NCI-H187 treated with DMSO at 0.1 percent for 48 hours (cell line): ENCODE measurements around the gene RHAG.
"Not testable (repeated sequence)": the region's sequence is repeated elsewhere in the genome, so short reads cannot be mapped to it uniquely, and the experiment has no call there.

Source experiments
- DNase-seq: peaks from one replicate; lab custom pipeline; 2025; lab: John Stamatoyannopoulos, UW

Gene RHAG

DNA sequence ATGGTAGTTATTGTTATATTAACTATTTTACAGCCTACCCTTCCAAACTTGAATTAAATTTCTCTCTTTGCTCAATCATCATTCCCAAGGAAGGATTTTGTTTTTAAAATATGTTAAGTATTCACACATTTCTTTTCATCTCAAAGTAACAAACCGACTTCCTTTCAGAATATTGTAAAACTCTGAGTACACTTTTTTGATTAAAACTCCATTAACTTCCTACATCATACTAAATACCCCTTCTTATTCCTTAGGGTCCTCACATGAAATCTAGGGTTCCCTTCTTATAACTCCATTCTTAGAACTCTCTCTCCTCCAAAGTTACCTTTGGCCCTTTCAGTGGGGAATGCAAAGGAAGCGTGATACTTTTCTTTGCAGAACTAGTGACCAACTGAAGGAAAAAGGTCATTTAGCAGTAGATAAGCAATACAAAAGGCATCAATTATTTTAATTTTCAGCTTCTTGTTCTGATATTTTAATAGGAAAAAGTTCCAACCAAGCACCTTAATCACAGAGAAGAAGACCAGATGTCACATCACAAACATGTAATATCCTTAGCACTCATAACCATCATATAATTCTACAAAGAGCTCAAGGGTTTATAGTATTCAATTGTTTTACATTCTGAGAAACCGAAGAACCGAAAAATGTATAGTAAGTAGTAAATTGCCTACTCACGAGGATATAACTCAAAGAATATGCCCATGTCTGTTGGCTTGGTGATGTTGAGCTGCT lies 494 bp downstream of the RHAG start:
- DNase-seq, result no peak

DNA sequence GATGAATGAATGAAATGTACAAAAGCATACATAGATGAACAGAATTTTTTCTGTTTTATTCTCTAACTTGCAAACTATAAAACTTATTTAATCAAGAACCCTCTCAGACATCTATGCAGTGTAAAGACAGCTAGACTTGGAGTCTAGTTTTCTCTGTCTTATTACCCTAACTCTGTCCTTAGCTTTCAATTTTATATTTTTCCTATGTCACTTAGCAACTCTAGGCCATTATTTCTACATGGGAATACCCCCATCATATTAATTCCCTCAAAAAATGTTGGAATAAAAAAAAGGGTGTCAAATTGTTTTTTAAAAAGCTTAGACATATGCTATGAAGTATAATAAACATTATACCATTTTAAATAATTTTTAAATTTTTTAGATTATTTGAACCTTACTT lies 1.2 kb downstream of the RHAG start:
- DNase-seq, result no peak

DNA sequence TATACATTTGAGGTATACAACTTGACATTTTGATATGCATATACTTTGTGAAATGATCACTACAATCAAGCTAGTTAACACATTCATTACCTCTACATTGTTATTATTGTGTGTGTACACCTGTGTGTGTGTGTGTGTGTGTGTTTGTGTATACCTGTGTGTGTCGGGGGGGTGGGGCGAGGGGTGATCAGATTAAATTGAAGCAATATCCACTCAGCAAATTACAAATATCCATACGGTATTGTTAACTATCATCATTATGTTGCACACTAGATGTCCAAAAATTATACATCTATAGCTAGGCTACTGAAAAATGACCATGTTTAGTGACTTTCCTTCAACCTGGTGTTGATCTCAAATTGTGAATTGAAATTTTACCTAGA lies 1.8 kb downstream of the RHAG start:
- DNase-seq, result no peak

DNA sequence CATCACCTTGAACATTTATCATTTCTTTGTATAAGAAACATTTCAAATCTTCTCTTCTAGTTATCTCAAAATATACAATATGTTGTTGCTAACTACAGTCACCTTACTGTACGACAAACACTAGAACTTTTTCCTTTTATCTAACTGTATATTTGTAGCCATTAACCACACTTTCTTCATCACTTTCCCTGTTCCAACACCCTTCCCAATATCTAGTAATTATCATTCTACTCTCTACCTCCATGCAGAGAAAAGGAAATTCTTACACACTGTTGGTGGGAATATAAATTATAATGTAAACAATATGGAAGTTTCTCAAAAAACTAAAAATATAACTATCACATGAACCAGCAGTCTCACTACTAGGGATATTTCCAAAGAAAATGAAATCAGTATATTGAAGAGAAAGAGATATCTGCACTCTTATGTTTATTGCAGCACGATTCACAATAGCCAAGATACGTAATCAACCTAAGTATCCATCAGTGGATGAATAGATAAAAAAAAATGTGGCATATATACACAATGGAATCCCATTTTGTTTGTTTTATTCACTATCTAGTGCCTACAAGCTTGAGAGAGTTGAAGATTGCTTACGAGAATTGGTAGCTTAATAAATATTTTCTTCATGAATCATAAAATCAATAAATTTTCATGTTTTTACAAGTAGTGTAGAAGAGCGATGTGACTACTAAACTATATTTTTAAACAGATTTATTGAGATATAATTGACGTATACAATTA lies 2.4 kb downstream of the RHAG start:
- DNase-seq, result no peak

DNA sequence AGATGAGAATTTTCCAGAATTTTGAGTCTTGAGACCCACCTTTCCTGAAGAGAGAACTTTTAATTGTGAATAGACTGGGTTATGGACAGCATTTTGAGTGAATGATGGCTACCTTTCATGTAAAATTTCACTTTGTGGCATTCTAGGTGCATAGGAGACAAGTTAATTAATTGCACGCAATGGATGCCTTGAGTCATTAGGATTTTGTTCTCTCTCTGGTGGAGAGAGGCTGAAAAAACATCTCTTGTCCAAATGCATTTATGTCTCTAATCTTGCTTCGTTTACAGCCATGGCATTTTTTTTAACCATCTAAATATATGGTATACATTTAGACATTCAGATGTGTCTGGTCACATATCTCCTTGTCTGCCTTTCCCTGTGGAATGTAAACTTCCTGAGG lies 3.1 kb downstream of the RHAG start:
- DNase-seq, result no peak

DNA sequence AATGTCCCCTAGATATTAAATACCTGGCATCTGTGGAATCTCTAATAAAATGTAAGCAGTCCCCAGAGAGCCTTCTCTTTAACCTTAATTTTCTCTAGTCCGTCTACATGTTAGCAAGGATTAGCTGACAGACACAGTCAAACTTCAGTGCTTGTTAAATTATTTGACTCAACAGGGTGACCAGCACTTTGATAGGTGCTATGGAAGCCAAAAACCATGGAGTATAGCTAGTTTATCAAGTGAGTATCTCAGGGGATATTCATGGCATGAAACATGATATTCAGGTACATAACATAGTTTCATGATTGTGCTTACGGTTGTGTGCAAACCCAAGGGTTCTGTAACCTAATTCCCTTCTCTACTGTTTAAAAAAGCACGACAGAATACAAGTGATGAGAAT lies 3.9 kb downstream of the RHAG start:
- no peak for DNase-seq

DNA sequence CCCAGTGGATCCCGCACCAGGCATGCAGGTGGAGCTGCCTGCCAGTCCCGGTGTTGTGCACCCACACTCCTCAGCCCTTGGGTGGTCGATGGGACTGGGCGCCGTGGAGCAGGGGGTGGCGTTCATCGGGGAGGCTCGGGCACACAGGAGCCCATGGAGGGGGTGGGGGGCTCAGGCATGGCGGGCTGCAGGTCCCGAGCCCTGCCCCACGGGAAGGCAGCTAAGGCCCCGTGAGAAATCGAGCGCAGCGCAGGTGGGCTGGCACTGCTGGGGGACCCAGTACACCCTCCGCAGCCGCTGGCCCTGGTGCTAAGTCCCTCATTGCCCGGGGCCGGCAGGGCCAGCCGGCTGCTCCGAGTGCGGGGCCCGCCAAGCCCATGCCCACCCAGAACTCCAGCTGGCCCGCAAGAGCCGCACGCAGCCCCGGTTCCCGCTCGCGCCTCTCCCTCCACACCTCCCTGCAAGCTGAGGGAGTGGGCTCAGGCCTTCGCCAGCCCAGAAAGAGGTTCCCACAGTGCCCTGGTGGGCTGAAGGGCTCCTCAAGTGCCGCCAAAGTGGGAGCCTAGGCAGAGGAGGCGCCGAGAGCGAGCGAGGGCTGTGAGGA lies 7.1 kb downstream of the RHAG start:
- not testable (repeated sequence) for DNase-seq

DNA sequence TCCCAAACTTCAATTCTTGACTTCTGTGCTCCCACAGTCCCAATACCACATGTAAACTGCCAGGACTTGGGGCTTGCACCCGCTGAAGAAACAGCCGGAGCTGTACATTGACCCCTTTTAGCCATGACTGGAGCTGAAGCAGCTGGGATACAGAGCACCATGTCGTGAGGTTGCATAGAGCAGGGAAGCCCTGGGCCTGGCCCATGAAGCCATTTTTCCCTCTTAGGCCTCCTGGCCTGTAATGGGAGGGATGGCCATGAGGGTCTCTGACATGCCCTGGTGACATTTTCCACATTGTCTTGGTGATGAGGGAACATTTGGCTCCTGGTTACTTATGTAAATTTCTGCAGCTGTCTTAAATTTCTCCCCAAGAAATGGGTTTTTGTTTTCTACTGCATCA lies 9.8 kb downstream of the RHAG start:
- no peak for DNase-seq

DNA sequence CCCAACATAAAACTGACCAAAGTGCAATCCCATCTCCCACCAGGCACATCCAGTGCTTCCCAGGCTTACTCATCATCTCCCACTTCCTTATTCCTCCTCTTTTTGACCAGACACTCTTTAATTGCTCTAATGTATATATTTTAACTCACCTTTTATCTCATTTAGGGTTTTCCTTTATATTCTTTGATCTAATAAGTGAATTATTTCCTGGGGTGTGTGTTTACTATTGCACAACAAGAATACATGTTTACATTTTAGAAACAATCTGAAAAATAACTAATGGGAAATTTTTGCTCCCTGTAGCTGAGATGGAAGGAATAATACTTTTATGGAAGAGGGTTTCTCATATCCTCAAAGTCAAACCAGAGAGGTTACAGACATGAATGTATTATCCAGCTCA lies 18.4 kb downstream of the RHAG start:
- no peak for DNase-seq

DNA sequence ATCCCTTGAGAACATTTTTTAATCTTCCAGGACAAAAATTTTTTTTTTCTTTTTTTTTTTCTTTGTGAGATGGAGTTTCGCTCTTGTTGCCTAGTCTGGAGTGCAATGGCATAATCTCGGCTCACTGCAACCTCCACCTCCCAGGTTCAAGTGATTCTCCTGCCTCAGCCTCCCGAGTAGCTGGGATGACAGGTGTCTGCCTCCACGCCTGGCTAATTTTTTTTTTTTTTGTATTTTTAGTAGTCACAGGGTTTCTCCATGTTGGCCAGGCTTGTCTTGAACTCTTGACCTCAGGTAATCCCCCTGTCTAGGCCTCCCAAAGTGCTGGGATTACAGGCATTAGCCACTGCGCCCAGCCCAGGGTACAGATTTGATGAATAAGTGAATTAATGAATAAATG lies 22.5 kb downstream of the RHAG start:
- DNase-seq, result not testable (repeated sequence)

DNA sequence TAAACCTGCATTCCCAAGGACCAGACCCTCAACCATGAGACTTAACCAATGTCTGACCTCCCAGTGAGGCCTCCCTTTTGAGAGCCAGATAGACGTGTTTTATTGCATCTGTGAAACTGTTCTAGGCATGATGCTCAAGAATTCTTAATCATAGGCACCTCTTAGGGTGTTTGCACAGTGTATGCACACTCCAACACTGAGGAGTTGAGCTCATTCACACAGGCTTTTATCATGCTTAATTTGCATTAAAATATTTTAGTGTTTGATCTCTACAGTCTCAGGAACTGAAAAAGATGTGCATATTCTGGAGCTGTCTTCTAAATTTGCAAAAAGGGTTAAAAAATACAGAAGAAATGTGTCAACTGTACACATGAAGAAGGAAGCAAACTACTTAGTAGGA lies 27.4 kb downstream of the RHAG start:
- DNase-seq, result no peak

DNA sequence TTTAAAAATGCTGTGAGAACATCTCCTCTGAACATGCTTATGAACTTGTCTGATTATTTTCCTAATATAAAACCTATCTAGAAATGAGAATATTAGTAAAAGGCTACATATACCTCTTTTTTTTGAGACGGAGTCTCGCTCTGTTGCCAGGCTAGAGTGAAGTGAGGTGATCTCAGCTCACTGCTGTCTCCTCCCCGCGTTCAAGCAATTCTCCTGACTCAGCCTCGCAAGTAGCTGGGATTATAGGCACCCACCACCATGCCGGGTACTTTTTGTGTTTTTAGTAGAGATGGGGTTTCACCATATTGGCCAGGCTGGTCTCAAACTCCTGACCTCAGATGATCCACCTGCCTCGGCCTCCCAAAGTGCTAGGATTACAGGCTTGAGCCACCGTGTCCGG lies 28.4 kb downstream of the RHAG start:
- not testable (repeated sequence) for DNase-seq

DNA sequence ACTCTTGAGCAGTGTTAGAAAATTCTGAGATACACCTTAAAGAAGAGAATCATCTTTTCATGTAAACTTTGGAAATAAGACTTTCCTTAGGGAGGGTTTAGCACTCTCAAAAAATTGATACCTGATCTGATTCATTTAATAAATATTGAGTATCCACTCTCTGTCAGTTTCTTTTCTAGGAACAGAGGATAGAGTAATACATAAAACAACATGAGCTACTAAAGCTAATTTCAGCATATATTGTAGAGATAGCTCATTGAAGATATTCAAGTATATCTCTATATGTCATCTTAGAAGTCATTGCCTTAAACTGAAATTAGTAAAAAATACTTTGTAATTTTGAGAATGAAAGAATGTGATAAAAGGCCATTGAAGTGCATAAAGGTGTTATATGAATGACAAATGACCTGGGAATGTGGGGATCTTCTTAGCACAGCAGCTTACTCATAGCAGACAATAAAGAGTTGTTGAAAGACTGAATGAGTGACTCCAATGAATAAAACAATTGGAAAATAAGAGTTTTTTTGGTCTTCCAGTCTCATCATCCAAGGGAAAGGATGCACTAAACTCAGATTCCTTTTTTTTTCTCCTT lies 29.2 kb downstream of the RHAG start:
- no peak for DNase-seq

DNA sequence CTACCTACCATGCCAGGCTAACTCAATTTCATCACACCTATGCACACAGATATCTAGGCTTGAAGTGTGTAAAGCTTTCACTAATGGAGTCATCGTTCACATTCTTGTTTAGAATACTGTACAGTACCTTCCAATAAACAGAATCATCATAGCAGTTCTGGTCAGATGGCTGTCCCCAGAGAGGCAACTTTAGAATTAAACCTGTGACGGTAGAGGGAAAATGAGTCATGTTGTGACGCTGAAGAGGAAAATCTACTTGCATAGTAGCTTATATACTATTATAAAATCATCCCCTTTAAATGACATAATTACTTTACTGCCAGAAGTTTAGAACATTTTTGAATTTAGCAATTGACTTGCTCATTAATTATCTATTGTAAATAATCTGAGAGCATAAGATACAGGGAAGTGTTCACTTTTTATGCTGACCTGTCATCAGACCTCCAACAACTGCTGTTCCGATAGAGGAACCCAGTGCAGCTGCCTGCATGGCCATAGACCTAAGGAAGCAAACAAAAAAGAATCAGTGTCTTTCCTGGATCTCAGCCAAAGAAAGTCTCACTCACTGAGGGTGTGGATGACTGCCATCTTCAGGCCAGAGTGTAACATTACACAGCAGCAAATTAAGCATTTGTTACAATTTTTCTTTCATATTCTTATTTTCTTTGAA lies 29.8 kb downstream of the RHAG start:
- DNase-seq, result no peak

DNA sequence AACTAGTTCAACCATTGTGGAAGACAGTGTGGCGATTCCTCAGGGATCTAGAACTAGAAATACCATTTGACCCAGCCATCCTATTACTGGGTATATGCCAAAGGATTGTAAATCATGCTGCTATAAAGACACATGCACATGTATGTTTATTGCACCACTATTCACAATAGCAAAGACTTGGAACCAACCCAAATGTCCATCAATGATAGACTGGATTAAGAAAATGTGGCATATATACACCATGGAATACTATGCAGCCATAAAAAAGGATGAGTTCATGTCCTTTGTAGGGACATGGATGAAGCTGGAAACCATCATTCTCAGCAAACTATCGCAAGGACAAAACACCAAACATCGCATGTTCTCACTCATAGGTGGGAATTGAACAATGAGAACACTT lies 32.6 kb downstream of the RHAG start:
- DNase-seq, result not testable (repeated sequence)

DNA sequence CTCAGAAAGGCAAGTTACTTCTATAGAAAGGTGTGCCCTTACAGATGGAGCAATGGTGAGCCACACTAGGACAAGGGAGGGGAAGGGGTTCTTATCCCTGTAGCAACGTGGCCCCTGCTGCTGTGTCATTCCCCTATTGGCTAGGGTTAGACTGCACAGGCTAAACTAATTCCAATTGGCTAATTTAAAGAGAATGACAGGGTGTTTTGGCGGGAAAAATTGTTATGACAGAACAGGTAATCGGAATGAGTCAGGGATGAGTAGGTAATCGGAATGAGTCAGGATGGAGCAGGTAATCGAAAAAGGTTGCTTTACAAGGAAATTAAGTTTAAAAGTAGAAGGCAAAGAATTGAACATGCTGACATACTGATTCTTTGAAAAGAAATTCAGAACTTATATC lies 49.4 kb downstream of the RHAG start:
- DNase-seq, result not testable (repeated sequence)

DNA sequence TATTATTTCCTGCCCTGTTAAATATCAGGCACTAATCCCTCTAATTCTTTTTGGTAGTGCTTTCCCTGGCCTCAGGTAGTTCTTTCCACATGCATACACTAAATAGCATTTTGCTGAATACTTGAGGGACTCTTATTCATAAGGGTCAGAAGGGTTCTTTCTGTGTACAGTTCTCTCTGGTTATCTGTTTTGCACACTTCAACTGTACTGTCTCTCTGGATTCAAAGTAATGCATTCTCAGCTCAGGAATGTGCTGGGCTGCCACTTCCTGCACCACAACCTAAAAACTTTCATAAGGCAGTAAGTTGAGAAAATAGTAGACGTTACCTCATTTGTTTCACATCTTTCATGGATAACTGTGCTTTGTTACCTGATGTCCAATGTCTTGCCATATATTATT lies 54.1 kb downstream of the RHAG start:
- no peak for DNase-seq

DNA sequence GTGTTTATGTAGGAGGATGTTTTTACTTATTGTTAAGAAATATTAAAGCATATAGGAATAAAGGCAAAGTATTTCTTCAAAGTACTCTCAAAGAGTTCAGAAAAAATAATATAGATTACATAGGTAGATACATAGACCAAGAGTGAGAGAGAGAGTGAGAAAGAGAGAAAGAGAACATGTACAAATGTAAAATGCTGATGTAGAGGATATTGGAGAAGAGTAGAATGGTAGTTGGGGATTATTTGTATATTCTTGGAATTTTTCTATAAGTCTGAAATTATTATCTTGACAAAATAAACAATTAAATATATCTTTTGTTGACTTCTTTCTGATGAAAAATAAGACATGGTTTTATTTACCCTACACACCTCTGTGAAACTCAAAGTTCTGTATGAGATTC lies 57.0 kb downstream of the RHAG start:
- DNase-seq, result no peak

DNA sequence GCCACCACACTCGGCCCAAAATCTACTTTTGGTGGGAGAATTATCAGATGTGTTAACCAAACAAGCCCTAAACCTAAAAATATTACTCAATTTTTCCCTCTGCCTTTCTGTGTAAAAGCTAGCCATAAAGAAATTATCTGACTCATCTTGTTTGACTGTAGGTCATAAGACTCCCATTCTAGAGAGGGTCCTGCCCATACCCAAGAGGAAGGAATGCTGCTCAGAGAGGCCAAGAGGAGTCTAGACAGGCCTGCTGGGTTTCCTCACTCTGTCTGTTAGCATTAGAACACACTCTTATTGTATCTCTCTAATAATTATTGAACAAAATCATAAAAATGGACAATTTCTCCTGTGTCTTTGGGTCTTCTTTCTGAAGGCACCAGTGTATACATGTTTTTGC lies 60.0 kb downstream of the RHAG start:
- DNase-seq, result no peak

DNA sequence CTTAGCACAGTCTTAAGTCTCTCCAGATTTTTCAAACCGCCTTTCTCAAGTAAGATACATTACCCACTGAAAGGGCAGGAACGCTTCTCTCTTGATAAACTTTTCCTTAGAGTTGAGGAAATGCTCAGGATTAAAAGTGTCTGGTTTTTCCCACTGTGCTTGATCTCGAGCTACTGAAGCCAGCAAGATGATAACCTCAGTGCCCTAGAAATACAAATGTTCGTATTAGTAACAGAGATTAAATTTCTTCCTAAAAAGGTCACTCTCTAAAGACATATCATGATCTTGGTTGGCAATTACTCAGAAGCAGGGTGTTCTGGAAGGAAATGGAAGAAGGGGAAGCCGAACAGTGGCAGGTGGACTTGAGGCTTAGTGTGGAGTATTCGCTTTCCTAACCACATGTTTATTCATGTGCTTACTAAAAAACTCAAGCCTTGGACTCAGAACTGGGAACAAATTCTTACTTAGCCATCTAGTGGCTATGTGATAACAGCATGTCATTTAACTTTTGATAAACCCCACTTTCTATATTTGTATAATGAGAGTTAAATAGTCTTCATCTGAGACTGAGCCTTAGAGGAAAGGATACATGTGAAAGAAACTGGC lies 66.1 kb downstream of the RHAG start:
- DNase-seq, result no peak

DNA sequence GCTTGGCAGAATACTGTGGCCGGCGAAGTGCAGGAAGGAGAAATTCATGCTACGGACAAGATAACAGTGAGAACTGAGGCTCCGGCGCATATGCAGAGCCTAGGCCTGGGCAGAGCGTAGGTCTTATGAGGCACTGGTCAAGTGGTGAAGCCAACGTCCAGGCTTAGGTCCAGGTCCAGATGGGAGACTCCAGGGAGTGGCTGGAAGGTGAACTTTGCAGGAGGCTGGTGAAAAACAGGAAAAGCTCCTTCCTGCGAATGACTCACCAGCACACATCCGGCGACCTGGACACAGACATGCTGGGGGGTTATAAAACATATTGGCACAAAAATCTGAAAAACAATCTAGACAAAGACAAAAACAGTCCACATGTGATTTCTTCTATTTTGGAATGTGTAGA lies 70.8 kb downstream of the RHAG start:
- DNase-seq, result no peak

DNA sequence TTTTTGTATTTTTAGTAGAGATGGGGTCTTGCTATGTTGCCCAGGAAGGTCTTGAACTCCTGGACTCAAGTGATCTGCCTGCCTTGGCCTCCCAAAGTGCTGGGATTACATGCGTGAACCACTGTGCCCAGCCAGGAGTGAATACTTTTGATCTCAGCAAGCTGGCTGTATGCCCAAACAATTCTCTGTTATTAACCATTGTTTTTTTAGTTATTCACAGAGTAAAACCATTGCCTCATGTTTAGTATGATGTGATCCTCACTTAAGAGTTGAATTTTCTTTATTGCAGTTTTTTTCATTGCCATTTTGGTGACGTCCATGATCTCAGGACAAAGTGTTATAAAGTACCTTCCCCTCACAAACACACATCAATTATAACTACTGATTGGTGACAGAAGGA lies 71.4 kb downstream of the RHAG start:
- no peak for DNase-seq
